ENCODE measurements around the gene PPDPF. TPM values are rescaled to one million over a fixed set of nuclear protein-coding genes. Genes with fewer than 3 reads are reported as not detected.
A peak's percentile ranks its signal among the peaks of the same experiment; 100 is the strongest.

PPDPF gene
- total and polyA plus RNA-seq, 2 donors (not counting 3 experiments of a cell fraction or from before 2014, with no cell fraction given), result 52.2 to 219 TPM

- intact Hi-C loops (cut with micrococcal nuclease) (loop anchor here (2.0 kb wide), 1 partner anchor 477 kb away; no protein-coding TSS in a partner anchor), dilution Hi-C loops (cut with MboI; ENCODE audit: extremely low pct_ligation_motif_present, low sequenced_read_pairs) (no loop called here)
- Histone ChIP-seq H2AFZ (ENCODE audit: low read depth, low read length) (no peak overlapping the region), H3K4me1 (ENCODE audit: control insufficient read depth, extremely low read depth, insufficient read depth, low read length) (no peaks in the 10 kb centered on the region), H3K27me3 (ENCODE audit: control insufficient read depth in 2 of 2, insufficient read depth in 2 of 2, low read length in 2 of 2) (no peaks in the 10 kb centered on the region), H4K20me1 (replicated peaks; ENCODE audit: control insufficient read depth, extremely low read depth, insufficient read depth, low read length) (no peaks in the 10 kb centered on the region), H3K4me2 (ENCODE audit: insufficient read depth, low read length) (no peak overlapping the region), H3K4me3 (replicated peaks in 1 of 3; ENCODE audit: insufficient read depth in 1 of 3, low read depth in 1 of 3, low read length in 3 of 3) (peak overlapping the region in 1 of 3 experiments; percentile 2), H3K79me2 (ENCODE audit: control insufficient read depth, insufficient read depth, low read length) (no peaks in the 10 kb centered on the region), H3K27ac (ENCODE audit: insufficient read depth, low read depth, low read length) (no peak overlapping the region), H3K9me3 (replicated peaks; ENCODE audit: control insufficient read depth, insufficient read depth, low read length) (no peaks in the 10 kb centered on the region), H3K36me3 (ENCODE audit: control insufficient read depth in 2 of 2, extremely low read depth in 1 of 2, insufficient read depth in 2 of 2, low read length in 2 of 2) (no peaks in the 10 kb centered on the region), H3K9ac (replicated peaks; ENCODE audit: extremely low read depth, insufficient read depth, low read length) (no peak overlapping the region), H3K9me1 (replicated peaks; ENCODE audit: control insufficient read depth, extremely low read depth, insufficient read depth, low read length) (no peaks in the 10 kb centered on the region)
- no peak for DNase-seq (ENCODE audit: low read depth, low spot score)
- TF ChIP-seq EZH2 (IDR thresholded peaks at IDR 0.05; ENCODE audit: borderline replicate concordance, low read depth, low read length, severe bottlenecking) (peak; percentile 19), FOS (IDR thresholded peaks at IDR 0.05; ENCODE audit: borderline replicate concordance, insufficient read depth, low read length) (peak; percentile 46)
- TF ChIP-seq, protein P1, sequence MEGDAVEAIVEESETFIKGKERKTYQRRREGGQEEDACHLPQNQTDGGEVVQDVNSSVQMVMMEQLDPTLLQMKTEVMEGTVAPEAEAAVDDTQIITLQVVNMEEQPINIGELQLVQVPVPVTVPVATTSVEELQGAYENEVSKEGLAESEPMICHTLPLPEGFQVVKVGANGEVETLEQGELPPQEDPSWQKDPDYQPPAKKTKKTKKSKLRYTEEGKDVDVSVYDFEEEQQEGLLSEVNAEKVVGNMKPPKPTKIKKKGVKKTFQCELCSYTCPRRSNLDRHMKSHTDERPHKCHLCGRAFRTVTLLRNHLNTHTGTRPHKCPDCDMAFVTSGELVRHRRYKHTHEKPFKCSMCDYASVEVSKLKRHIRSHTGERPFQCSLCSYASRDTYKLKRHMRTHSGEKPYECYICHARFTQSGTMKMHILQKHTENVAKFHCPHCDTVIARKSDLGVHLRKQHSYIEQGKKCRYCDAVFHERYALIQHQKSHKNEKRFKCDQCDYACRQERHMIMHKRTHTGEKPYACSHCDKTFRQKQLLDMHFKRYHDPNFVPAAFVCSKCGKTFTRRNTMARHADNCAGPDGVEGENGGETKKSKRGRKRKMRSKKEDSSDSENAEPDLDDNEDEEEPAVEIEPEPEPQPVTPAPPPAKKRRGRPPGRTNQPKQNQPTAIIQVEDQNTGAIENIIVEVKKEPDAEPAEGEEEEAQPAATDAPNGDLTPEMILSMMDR (IDR thresholded peaks at IDR 0.05; ENCODE audit: extremely low read depth in 1 of 2, insufficient read depth in 1 of 2, low read depth in 1 of 2, low read length in 2 of 2), result no peak
- ChIA-PET POLR2A (no interaction called here), CTCF (interaction anchor here (2.5 kb wide), 3 partner anchors 23 to 476 kb away, joined by 16 to 30 read pairs (median 28); partner anchors contain the start of genes PPDPF and PTK6)
- no TSS peak for BruUV-seq (replicated peaks)
- no peak for FAIRE-seq
Observed at GRCh38 chr20:63497946-63498935, 22.3 kb upstream of the PPDPF start.
